Raji (cell line): ENCODE results near the gene FBXO24.

Source experiments
- POLR2A ChIP-seq: IDR thresholded peaks from 2 replicates; pipeline ENCODE4 v1.6.1; 2011; ENCODE audit warnings: low read depth, low read length, control low read depth; ENCODE audit not compliant: insufficient read depth

Gene FBXO24

GRCh38 chr7:100553032-100553431 lies 33.1 kb upstream of the FBXO24 start:
- TF ChIP-seq POLR2A: no peak

GRCh38 chr7:100555701-100556100 lies 30.4 kb upstream of the FBXO24 start:
- no peak for TF ChIP-seq POLR2A

GRCh38 chr7:100556541-100556940 lies 29.6 kb upstream of the FBXO24 start:
- TF ChIP-seq POLR2A: no peak

GRCh38 chr7:100559127-100559526 lies 27.0 kb upstream of the FBXO24 start:
- no peak for TF ChIP-seq POLR2A

- no peak for TF ChIP-seq POLR2A
Measured at GRCh38 chr7:100561491-100562194, 24.5 kb upstream of the FBXO24 start.

- TF ChIP-seq POLR2A: no peak
Measured at GRCh38 chr7:100562195-100563099, 23.7 kb upstream of the FBXO24 start.

GRCh38 chr7:100563100-100563564 lies 23.0 kb upstream of the FBXO24 start:
- no peak for TF ChIP-seq POLR2A

GRCh38 chr7:100563809-100564400 lies 22.2 kb upstream of the FBXO24 start:
- no peak for TF ChIP-seq POLR2A

GRCh38 chr7:100565133-100565571 lies 21.0 kb upstream of the FBXO24 start:
- no peak for TF ChIP-seq POLR2A

GRCh38 chr7:100566018-100566531 lies 20.1 kb upstream of the FBXO24 start:
- no peak for TF ChIP-seq POLR2A

GRCh38 chr7:100567031-100567730 lies 18.9 kb upstream of the FBXO24 start:
- TF ChIP-seq POLR2A: no peak

GRCh38 chr7:100567751-100568175 lies 18.4 kb upstream of the FBXO24 start:
- no peak for TF ChIP-seq POLR2A

- peak; percentile 19; the same call in 1 of the 2 replicates for TF ChIP-seq POLR2A
Measured at GRCh38 chr7:100568176-100568895, 17.8 kb upstream of the FBXO24 start.

- TF ChIP-seq POLR2A: 0 out of 2 replicates have a peak, but pooled peaks have one; percentile 8
Measured at GRCh38 chr7:100568896-100569844, 17.0 kb upstream of the FBXO24 start.
